C4-2B (cell line): ENCODE data around the gene SMARCC2.

ENCODE experiments used
- ZFX ChIP-seq: fragments of 450-650 bp; IDR thresholded peaks from 2 replicates; pipeline ENCODE4 v1.6.1; 2017
- TF ChIP-seq, protein P1 (sequence below): fragments of 450-650 bp; conservative IDR thresholded peaks from 2 replicates; pipeline ENCODE4 v1.5.1; 2017; ENCODE audit warnings: mild to moderate bottlenecking

DNA sequence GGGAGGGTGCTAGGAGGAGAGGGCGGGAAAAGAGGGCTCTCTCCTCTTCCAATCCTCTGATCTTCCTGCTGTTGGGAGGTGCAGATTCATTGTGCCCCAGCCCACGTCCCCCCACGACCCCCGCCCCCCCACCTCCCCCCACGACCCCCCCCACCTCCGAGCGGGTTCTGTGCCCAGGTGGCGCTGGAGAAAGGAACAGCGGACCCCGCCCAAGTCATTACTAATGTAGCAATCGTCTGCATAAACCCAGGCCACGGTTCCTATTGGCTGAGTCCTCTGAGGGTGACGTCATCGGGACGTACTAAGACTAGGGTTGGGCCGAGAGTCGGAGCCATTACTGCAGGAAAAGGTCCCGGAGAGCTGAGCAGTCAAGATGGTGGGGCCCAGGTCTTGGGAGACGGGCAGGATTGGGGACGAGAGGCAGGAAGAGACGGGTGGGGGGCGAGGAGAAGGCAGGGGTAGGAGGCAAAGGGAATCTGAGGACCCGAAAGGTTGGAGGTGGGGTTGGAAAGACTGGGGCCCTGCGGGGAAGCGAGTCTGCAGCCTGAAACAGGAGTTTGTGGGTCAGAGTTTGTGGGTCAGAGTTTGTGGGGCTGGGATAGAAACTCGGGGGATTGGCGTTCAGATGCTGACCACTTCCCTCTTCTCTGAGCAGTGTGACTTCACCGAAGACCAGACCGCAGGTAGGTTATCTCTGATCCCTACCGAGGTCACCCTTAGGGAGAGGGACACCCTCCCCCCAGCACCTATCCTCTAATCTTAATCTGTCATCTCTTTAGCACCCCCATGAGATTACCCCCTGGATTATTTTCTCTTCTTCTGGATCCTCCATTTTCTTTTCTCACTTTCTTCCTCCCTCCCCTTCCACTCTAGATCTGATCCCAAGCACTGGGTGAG is 31.0 kb downstream of the SMARCC2 start, which contains the start of gene MYL6:
- TF ChIP-seq, protein P1, sequence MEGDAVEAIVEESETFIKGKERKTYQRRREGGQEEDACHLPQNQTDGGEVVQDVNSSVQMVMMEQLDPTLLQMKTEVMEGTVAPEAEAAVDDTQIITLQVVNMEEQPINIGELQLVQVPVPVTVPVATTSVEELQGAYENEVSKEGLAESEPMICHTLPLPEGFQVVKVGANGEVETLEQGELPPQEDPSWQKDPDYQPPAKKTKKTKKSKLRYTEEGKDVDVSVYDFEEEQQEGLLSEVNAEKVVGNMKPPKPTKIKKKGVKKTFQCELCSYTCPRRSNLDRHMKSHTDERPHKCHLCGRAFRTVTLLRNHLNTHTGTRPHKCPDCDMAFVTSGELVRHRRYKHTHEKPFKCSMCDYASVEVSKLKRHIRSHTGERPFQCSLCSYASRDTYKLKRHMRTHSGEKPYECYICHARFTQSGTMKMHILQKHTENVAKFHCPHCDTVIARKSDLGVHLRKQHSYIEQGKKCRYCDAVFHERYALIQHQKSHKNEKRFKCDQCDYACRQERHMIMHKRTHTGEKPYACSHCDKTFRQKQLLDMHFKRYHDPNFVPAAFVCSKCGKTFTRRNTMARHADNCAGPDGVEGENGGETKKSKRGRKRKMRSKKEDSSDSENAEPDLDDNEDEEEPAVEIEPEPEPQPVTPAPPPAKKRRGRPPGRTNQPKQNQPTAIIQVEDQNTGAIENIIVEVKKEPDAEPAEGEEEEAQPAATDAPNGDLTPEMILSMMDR: no peak
- TF ChIP-seq ZFX: no peak
